SH-SY5Y (cell line): ENCODE measurements around the gene CLDN1.

Experiments
- GATA2 ChIP-seq: IDR thresholded peaks from 2 replicates; pipeline ENCODE4 v1.6.1; 2011; ENCODE audit warnings: mild to moderate bottlenecking, low read depth, low read length
- GATA3 ChIP-seq: IDR thresholded peaks from 2 replicates; pipeline ENCODE4 v1.6.1; 2011; ENCODE audit warnings: low read depth, mild to moderate bottlenecking, low read length, moderate library complexity

GRCh38 chr3:190326361-190326760, 4.1 kb upstream of the CLDN1 start:
- TF ChIP-seq GATA2 (no peak), GATA3 (no peak)
